HCT116 (cell line): Measurements from ENCODE around the gene RASGEF1C. TPM values are rescaled to one million over a fixed set of nuclear protein-coding genes. Genes with fewer than 3 reads are reported as not detected.
A peak's percentile ranks its signal among the peaks of the same experiment; 100 is the strongest.

ENCODE experiments used
- ATAC-seq: fragments of 200-7000 bp; cut with Tn5 transposase; 2 replicates; pipeline ENCODE4 v1.9.1; 2020; ENCODE audit warnings: mild to moderate bottlenecking, moderate library complexity
- BruUV-seq: library from RNA; stranded (reverse); fragments of 400-500 nt; replicated peaks from 2 replicates; lab custom pipeline; 2021; lab: Mats Ljungman, UMichigan
- CTCF ChIA-PET: fragments of 300-600 bp; sonication (Branson Sonifier 250); formaldehyde crosslinking; loops from one replicate; lab custom pipeline; 2021; ENCODE audit warnings: antibody characterized with exemption; lab: Charles Lee
- POLR2A ChIA-PET: fragments of 300-600, 350-600 bp; sonication (Branson Sonifier 250); formaldehyde crosslinking; loops from one replicate; lab custom pipeline; 2021; ENCODE audit warnings: antibody characterized with exemption; lab: Charles Lee
- RAD21 ChIA-PET, 2 experiments: fragments of 300-600 bp; sonication (Branson Sonifier 250); formaldehyde crosslinking; loops; one replicate each; lab custom pipeline; 2023; ENCODE audit warnings: low total read pairs in 2 of 2; ENCODE audit not compliant: uncharacterized antibody in 2 of 2, unreplicated experiment in 2 of 2, low non-redundant PET in 1 of 2; lab: Charles Lee
- DNase-seq: peaks from one replicate; pipeline ENCODE4 v3.0.0-alpha.2; 2010; ENCODE audit warnings: low read depth, low spot score
- H2AFZ ChIP-seq: fragments of 200-600 bp; shearing (Covaris generic), sonication (generic); 2 replicates; pipeline ENCODE4 v1.6.1; 2017; ENCODE audit warnings: low read depth, mixed run types, mixed read lengths, antibody characterized with exemption, low read length; ENCODE audit not compliant: poor library complexity, severe bottlenecking
- H3K27ac ChIP-seq: 2 replicates; pipeline ENCODE4 v1.5.1; 2012; ENCODE audit warnings: low read depth, low read length
- H3K27me3 ChIP-seq: fragments of 200-600 bp; sonication (generic); 2 replicates; pipeline ENCODE4 v1.6.1; 2016; ENCODE audit warnings: mixed run types, low read length, mixed read lengths; ENCODE audit not compliant: insufficient read depth
- H3K36me3 ChIP-seq, 2 experiments: fragments of 200-500 bp in 1 of 2; fragments of 200-600 bp in 1 of 2; sonication (Bioruptor generic) in 1 of 2; sonication (generic) in 1 of 2; 2 replicates each; pipeline versions ENCODE4 v1.5.1 to v1.6.1; 2014 to 2016; ENCODE audit warnings: low read length in 2 of 2, inconsistent platforms in 1 of 2, mixed read lengths in 1 of 2, mixed run types in 1 of 2; ENCODE audit not compliant: insufficient read depth in 2 of 2, control insufficient read depth in 1 of 2
- H3K4me1 ChIP-seq, 2 experiments: fragments of 200-600 bp in 1 of 2; sonication (generic) in 1 of 2; 2 replicates each; pipeline versions ENCODE4 v1.5.1 to v1.6.1; 2012 to 2017; ENCODE audit warnings: low read length in 2 of 2, inconsistent platforms in 1 of 2, mild to moderate bottlenecking in 1 of 2, mixed read lengths in 1 of 2, mixed run types in 1 of 2, moderate library complexity in 1 of 2; ENCODE audit not compliant: insufficient read depth in 2 of 2, control insufficient read depth in 1 of 2
- H3K4me2 ChIP-seq: fragments of 200-600 bp; sonication (generic); 2 replicates; pipeline ENCODE4 v1.6.1; 2017; ENCODE audit warnings: mixed run types, low read length, mixed read lengths
- H3K4me3 ChIP-seq, 2 experiments: fragments of 200-600 bp in 1 of 2; sonication (generic) in 1 of 2; replicated peaks in 1 of 2; 2 replicates each; pipeline ENCODE4 v1.5.1; 2011 to 2016; ENCODE audit warnings: low read length in 2 of 2, control low read depth in 1 of 2, low read depth in 1 of 2, mild to moderate bottlenecking in 1 of 2, mixed read lengths in 1 of 2, mixed run types in 1 of 2
- H3K79me2 ChIP-seq: fragments of 200-600 bp; sonication (generic); 2 replicates; pipeline ENCODE4 v1.6.1; 2017; ENCODE audit warnings: mild to moderate bottlenecking, mixed run types, low read length, moderate library complexity, mixed read lengths; ENCODE audit not compliant: insufficient read depth
- H3K9ac ChIP-seq: fragments of 200-600 bp; sonication (generic); 2 replicates; pipeline ENCODE4 v1.6.1; 2016; ENCODE audit warnings: low read length, mixed read lengths
- H3K9me2 ChIP-seq: fragments of 200-600 bp; sonication (generic), shearing (Covaris generic); 2 replicates; pipeline ENCODE4 v1.6.1; 2017; ENCODE audit warnings: mixed run types, mild to moderate bottlenecking, moderate library complexity; ENCODE audit not compliant: insufficient read depth
- H3K9me3 ChIP-seq, 2 experiments: fragments of 200-500 bp in 1 of 2; fragments of 200-600 bp in 1 of 2; sonication (Bioruptor generic) in 1 of 2; sonication (generic) in 1 of 2; 2 replicates each; pipeline ENCODE4 v1.6.1; 2014 to 2017; ENCODE audit warnings: low read length in 2 of 2, mixed read lengths in 2 of 2, inconsistent platforms in 1 of 2, low read depth in 1 of 2, mild to moderate bottlenecking in 1 of 2, mixed run types in 1 of 2, moderate library complexity in 1 of 2; ENCODE audit not compliant: control insufficient read depth in 1 of 2, insufficient read depth in 1 of 2
- H4K20me1 ChIP-seq: fragments of 200-600 bp; sonication (generic), shearing (Covaris generic); 2 replicates; pipeline ENCODE4 v1.6.1; 2017; ENCODE audit warnings: mixed run types, mild to moderate bottlenecking, moderate library complexity; ENCODE audit not compliant: insufficient read depth
- CBX3 ChIP-seq: IDR thresholded peaks from 2 replicates; pipeline ENCODE4 v1.6.1; 2012; ENCODE audit warnings: low read depth
- ELF1 ChIP-seq: IDR thresholded peaks from 2 replicates; pipeline ENCODE4 v1.6.1; 2012; ENCODE audit warnings: low read depth, borderline replicate concordance
- EZH2phosphoT487 ChIP-seq: fragments of 200-600 bp; IDR thresholded peaks from 2 replicates; pipeline ENCODE4 v1.6.1; 2018; ENCODE audit warnings: antibody characterized with exemption, borderline replicate concordance
- JUND ChIP-seq: IDR thresholded peaks from 2 replicates; pipeline ENCODE4 v1.6.1; 2012
- MAX ChIP-seq: IDR thresholded peaks from 2 replicates; pipeline ENCODE4 v1.6.1; 2012
- POLR2A ChIP-seq: IDR thresholded peaks from 2 replicates; pipeline ENCODE4 v1.7.0; 2011; ENCODE audit warnings: borderline replicate concordance; ENCODE audit not compliant: insufficient read depth, insufficient read length; ENCODE audit errors: extremely low read depth
- POLR2AphosphoS5 ChIP-seq: IDR thresholded peaks from 2 replicates; pipeline ENCODE4 v1.6.1; 2011; ENCODE audit warnings: mild to moderate bottlenecking, low read depth, low read length, moderate library complexity
- RAD21 ChIP-seq: IDR thresholded peaks from 2 replicates; pipeline ENCODE4 v1.6.1; 2012; ENCODE audit warnings: low read depth, mild to moderate bottlenecking
- REST ChIP-seq: IDR thresholded peaks from 2 replicates; pipeline ENCODE4 v1.6.1; 2012; ENCODE audit warnings: low read depth
- SIN3A ChIP-seq: IDR thresholded peaks from 2 replicates; pipeline ENCODE4 v1.6.1; 2012; ENCODE audit warnings: low read depth
- SP1 ChIP-seq: IDR thresholded peaks from 2 replicates; pipeline ENCODE4 v1.6.1; 2012; ENCODE audit warnings: low read depth
- SRF ChIP-seq: IDR thresholded peaks from 2 replicates; pipeline ENCODE4 v1.6.1; 2012; ENCODE audit warnings: low read depth
- ZBTB33 ChIP-seq: IDR thresholded peaks from 2 replicates; pipeline ENCODE4 v1.6.1; 2011; ENCODE audit warnings: mild to moderate bottlenecking, low read length, moderate library complexity; ENCODE audit not compliant: insufficient replicate concordance; ENCODE audit errors: extremely low read depth
- ZFX ChIP-seq: fragments of 450-650 bp; IDR thresholded peaks from 2 replicates; pipeline ENCODE4 v1.6.1; 2017
- intact Hi-C: fragments of 100-400 bp; cut with micrococcal nuclease; formaldehyde crosslinking; loops from 2 replicates; pipeline ENCODE4 v1.10.0; 2022
- total RNA-seq: library from RNA; stranded (reverse); gene quantifications from one replicate; pipeline ENCODE4 v1.2.1, GENCODE V29; 2021; ENCODE audit not compliant: unreplicated experiment
- TF ChIP-seq, protein P1 (sequence below), 3 experiments: fragments of 200-600 bp in 1 of 3; sonication (generic) in 1 of 3; IDR thresholded peaks in 2 of 3; conservative IDR thresholded peaks in 1 of 3; 2 replicates each; pipeline ENCODE4 v1.5.1; 2012 to 2017; ENCODE audit warnings: low read depth in 2 of 3, low read length in 2 of 3, antibody characterized with exemption in 1 of 3, borderline replicate concordance in 1 of 3, control low read depth in 1 of 3, mild to moderate bottlenecking in 1 of 3, mixed read lengths in 1 of 3, mixed run types in 1 of 3, moderate library complexity in 1 of 3; ENCODE audit not compliant: insufficient read depth in 1 of 3

Gene RASGEF1C
- total RNA-seq, 1 experiment from 2014 or later: 1.2 TPM

- ATAC-seq (peak; percentile 81), DNase-seq (peak; percentile 77)
- peak within 1 kb of the TSS; percentile 96 for H3K4me2 ChIP-seq
- intact Hi-C loops: loop anchor here (5.0 kb wide), 1 partner anchor 214 kb away; the partner anchor contains the start of gene MRNIP
- RAD21 ChIA-PET: no interaction called here
- H3K9me3 ChIP-seq: peaks cover 0 to 7% of the 10 kb centered on the region in 2 experiments; a peak in 1 of 4 replicates
- peaks cover 6 to 25% of the 10 kb centered on the region in 2 experiments; a peak in 3 of 4 replicates for H3K4me1 ChIP-seq
- CTCF ChIA-PET: interaction anchor here (0.7 kb wide), 1 partner anchor 244 kb away, joined by 3 read pairs; no protein-coding TSS in a partner anchor
- H3K9ac ChIP-seq: peak within 1 kb of the TSS; percentile 75
- H3K36me3 ChIP-seq: no peaks in the 10 kb centered on the region
- H3K4me3 ChIP-seq: peak within 1 kb of the TSS; percentile 61 to 79
- H2AFZ ChIP-seq: peak within 1 kb of the TSS; percentile 32
- peak within 1 kb of the TSS; percentile 79 for H3K27ac ChIP-seq
- BruUV-seq: no TSS peak
- TF ChIP-seq, protein P1, sequence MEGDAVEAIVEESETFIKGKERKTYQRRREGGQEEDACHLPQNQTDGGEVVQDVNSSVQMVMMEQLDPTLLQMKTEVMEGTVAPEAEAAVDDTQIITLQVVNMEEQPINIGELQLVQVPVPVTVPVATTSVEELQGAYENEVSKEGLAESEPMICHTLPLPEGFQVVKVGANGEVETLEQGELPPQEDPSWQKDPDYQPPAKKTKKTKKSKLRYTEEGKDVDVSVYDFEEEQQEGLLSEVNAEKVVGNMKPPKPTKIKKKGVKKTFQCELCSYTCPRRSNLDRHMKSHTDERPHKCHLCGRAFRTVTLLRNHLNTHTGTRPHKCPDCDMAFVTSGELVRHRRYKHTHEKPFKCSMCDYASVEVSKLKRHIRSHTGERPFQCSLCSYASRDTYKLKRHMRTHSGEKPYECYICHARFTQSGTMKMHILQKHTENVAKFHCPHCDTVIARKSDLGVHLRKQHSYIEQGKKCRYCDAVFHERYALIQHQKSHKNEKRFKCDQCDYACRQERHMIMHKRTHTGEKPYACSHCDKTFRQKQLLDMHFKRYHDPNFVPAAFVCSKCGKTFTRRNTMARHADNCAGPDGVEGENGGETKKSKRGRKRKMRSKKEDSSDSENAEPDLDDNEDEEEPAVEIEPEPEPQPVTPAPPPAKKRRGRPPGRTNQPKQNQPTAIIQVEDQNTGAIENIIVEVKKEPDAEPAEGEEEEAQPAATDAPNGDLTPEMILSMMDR (IDR thresholded peaks at IDR 0.05 in 2 of 3, conservative IDR thresholded peaks at IDR 0.05 in 1 of 3; ENCODE audit: borderline replicate concordance in 1 of 3, insufficient read depth in 1 of 3, low read depth in 2 of 3, low read length in 2 of 3): no peak
- TF ChIP-seq SIN3A: no peak
- TF ChIP-seq ZBTB33: no peak
- no peak for TF ChIP-seq SRF
- TF ChIP-seq POLR2A: peak; percentile 45
- TF ChIP-seq SP1: no peak
- peak; percentile 77 for TF ChIP-seq ZFX
- no peak for TF ChIP-seq EZH2phosphoT487
- TF ChIP-seq POLR2AphosphoS5: no peak; the same call in 1 of the 2 replicates
- peak; percentile 100 for TF ChIP-seq CBX3
- TF ChIP-seq JUND: no peak
- peak; percentile 100 for TF ChIP-seq MAX
- no peak for TF ChIP-seq ELF1
- no peak for TF ChIP-seq RAD21
- no peak for TF ChIP-seq REST
- no peaks in the 10 kb centered on the region for H4K20me1 ChIP-seq
- H3K79me2 ChIP-seq: peaks cover 43% of the 10 kb centered on the region
- no peaks in the 10 kb centered on the region for H3K9me2 ChIP-seq
- H3K27me3 ChIP-seq: no peaks in the 10 kb centered on the region
- POLR2A ChIA-PET: no interaction called here
Observed at GRCh38 chr5:180071531-180072255, 137.3 kb downstream of the RASGEF1C start, which contains the start of gene RNF130. TSS of gene RNF130 (minus strand) at chr5:180071759. CDS start at chr5:180071702, 57 bp downstream.
